HUDEP-2 (cell line): ENCODE measurements around the gene MAP2.

Experiments used
- DNase-seq, 76 experiments: peaks; one replicate each; lab custom pipeline; 2025; ENCODE audit not compliant: unreplicated experiment in 76 of 76; lab: John Stamatoyannopoulos, UW

MAP2 gene

DNA sequence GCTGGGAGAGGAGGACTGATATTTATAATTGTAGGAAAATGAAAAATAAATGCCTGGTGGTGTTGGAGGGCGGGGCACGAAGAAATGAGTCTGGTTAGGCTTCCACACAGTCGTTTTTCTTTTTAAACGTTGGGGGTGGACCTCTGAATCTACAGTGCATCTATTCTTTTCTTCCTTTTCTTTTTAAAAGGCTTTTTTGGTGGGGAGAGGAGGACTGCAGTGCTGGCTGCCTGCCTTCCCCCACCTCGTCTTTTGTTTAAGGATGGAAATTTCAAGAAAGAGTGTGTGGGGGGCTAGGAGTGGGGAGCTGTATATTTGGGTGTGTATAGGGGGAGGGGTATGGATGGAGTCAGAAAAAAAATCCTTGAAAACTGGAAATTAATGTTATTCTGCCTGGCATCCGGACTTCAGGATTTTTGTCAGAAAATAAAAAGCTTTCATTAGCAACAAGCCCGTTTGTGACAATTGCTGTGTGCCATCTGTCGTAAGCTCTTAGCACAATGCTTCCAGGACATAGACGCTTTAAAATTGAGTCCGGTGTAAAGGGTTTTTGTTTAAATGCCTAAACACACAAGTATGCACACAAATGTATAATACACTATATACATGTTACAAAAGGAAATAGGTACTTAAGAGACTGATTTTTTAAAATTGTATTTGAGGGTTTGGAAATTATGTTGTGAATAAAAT is 1.1 kb downstream of the MAP2 start:
- no peak for DNase-seq

DNA sequence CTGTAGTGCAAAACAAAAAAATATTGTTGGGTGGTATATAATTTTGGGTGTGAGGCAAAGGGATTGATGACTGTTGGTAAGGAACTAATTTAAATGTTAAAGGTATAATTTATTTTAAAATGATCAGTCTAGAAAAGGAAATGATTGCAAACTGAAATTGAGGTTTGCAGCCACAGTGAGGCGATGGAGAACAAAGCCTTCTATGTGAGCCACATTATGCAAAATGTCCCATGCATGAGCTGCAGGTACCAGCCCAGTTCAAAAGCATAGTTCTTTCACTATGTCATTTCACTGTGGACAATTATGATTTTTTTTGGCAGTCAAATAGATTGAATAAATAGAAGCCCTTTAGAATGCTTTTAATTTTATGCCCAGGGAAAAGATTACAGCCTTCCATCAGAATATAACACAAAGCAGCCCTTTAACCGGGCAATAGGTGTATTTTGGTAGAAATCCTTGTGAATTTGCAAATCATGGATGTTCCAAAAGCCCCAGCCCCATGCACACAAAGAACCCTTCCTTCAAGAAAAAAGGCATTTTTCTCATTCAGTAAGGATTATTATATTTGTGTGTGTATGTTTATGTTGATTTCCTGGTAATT is 1.7 kb downstream of the MAP2 start:
- DNase-seq, result no peak

DNA sequence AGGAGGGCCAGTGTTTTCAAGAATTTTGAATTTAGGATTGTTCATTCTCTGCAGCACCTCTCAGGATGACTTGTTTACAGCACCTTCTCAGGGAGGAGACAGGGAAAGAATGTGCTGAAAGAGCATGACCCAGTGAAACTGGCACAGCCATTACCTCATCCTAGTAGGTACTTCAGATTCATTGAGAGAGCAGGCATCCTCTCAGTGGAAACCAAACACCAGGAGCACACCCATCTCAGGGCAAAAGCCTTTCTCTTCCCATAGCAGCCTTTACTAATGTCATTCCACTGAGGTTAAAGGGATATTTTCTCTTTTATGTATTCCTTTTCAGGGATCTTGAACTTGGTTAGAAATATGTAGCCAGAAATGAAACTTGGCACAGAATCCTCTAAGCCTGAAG is 2.6 kb downstream of the MAP2 start:
- DNase-seq, result no peak

- DNase-seq, result no peak
Measured at GRCh38 chr2:209431701-209432100, 7.9 kb downstream of the MAP2 start.

GRCh38 chr2:209441541-209441940 is 17.7 kb downstream of the MAP2 start:
- DNase-seq, result no peak

DNA sequence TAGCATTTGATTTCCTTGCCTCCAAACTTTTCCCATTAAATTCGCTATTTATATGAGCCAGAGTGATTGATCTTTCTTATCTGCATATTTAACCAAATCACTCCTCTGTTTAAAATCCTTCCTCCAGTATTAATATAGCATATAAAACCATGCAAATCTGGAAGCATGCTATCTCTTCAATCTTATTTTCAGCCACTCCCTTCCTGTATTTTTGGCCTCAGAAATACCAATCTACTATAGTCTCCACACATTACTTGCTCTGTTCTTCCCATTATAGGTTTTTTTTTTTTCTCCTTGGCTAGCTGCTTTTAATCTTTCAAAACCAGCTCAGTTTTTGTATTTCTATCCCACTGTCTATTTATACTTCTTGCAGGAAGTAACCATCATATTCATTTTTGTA is 19.1 kb downstream of the MAP2 start:
- no peak for DNase-seq

GRCh38 chr2:209445485-209445884 is 21.6 kb downstream of the MAP2 start:
- no peak for DNase-seq

DNA sequence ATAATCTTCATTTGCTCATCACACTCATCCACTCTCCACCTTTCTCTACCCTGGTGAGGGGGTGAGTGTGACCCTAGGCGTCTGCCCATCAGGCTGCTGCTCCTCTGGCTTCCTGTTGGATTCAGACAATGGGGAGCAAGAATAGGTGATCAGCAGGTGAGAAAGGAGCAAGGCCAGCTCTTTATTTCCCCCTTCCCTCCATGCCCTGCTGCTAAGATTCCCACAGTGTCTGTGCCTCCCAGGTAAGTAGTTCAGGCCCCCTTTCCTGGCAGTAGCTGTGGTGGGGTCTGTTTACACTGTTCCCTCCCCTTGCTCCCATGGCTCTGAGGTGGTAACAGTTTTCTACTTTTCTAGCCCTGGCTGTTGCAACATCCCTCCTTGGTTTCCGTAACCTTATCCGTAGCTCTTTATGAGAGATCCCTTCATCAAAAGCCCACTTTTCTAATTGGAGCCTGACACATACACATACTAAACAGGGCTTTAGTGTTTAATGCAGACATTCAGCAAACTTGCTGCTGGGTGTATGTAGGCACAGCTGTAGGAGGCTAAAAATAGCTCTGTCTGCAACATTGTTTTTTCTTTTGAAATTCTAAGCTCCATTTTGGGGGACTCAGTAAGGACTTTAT is 27.5 kb downstream of the MAP2 start:
- no peak for DNase-seq

DNA sequence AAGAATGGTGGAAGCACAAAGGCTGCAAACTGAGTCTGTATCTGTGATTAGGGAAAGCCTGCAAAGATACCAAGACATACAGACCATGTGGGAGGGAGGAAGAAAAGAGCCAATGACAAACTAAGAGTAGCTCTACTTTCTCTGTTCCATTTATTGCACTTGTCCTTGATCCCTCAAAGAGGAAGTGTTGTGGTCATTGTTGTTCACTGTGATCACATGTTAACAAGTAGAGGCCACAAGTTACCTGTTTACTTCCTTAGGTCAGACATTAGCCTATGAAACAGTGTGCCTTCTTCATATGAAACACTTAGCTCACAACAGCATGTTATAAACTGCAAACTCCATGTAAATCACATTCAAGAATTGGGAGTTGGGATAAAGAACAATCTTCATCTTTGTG is 32.6 kb downstream of the MAP2 start:
- no peak for DNase-seq

DNA sequence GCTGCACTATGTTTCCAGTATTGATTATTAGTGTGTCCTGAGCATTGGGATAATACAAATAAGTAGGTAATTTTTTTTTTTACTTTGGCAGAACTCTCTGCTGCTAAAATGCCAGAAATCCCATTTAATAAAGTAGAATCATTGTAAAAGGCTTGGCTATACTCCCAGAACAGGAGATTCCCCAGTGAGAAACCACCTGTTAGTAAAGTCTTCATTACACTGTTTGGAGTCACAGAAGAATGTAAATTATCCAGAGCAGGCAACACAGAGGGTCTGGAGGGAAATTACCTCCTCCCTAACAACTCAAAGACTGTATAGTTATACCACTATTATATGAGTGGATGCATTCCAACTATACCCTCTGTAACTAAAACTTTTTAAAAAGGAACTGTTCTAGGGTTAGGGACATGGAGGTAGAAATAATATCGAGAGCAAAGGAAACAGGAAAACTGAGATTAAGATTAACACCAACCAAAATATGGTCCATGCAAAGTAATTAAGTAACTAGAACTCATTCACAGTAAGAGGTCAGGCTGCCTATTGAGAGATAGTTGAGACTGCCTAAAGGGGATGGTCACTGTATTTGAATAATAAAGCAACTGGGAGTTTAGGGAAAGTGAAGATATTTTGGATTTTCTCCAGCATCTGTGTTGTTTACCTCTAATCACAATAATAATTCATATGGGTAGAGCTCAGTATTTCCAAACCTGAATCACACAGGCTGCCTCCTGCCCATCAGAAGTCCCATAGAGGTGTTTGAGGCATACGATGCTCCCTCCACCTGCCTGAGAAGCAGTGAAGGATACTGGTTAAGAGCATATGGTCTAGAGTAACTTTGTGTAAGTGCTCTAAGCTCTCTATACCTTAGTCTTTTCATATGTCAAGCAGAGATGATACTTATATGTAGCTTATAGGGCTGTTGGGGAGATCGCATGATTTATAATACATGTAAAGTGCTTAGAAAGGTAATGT is 34.4 kb downstream of the MAP2 start:
- DNase-seq, result no peak

- no peak for DNase-seq
Measured at GRCh38 chr2:209459359-209459758, 35.5 kb downstream of the MAP2 start.

DNA sequence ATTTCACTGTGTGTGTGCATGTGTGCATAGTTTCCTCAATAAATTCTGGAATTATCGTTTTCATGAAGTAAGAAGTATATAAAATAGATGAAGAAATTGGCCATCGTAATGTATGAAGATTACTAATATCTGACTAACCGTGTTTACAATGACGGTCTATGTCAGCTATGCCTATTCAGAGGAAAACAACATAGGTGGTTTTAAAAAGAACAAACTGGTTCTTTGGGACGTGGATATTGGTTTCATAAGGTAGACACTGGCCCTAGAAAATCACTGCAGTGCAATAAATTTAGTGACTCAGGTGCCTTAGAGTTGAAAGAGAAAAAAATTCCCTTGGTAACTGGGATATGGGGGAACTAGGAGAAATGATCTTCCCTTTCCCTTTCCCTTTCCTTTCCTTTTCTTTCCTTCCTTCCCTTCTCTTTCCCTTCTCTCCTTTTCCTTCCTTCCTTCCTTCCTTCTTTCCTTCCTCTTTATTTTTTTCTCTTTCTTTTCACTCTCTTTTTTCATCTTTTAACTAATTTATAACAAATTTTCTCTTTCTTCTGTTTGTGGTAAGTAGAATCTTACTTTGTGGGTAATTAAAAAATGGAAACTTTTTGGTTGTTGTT is 36.4 kb downstream of the MAP2 start:
- DNase-seq, result no peak

- no peak for DNase-seq
Measured at GRCh38 chr2:209463226-209463625, 39.4 kb downstream of the MAP2 start.

- DNase-seq, result no peak
Measured at GRCh38 chr2:209463835-209464234, 40.0 kb downstream of the MAP2 start.

- DNase-seq, result no peak
Measured at GRCh38 chr2:209468846-209469245, 45.0 kb downstream of the MAP2 start.

GRCh38 chr2:209469481-209469880 is 45.6 kb downstream of the MAP2 start:
- no peak for DNase-seq

DNA sequence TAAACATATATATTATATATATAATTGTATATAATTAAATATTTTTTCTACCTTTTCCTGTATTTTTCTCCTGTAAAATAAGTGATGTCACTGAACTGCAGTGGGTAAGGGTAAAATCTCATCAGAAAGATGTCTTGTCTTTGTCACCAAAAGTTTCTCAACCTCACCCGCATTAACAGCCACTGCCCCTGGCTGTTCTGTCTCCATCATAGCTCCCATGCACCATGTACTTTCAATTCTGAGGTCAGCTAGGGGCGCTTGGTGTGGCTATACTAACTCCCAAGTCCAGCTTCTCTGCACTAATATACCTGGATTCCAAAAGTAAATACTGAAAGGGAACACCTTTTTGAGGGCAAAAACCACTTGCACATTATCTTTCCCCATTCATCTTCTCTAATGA is 46.6 kb downstream of the MAP2 start:
- no peak for DNase-seq

DNA sequence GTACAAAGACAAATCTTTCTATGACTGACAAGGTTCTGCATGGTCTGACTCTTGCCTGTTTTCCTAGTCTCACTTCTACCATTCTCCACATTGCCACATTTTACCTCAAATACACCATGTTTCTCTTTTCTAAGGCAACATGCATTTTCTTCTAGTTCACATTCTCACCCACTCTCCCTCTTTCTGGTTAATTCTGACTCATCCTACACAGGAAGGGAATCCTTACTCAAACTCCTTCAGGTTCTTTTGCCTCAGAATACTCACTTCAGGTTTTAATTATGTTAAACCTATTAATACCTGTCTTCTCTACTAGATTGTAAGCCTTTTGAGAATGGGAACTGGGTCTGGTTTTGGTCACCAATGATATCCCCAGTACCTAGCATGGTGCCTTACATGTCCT is 47.2 kb downstream of the MAP2 start:
- no peak for DNase-seq

- DNase-seq, result no peak
Measured at GRCh38 chr2:209472112-209472832, 48.4 kb downstream of the MAP2 start.

- DNase-seq, result no peak
Measured at GRCh38 chr2:209472871-209473270, 49.0 kb downstream of the MAP2 start.
